PC-3 (cell line): ENCODE data around the gene ACOT11.

ENCODE experiments used
- CTCF ChIP-seq: fragments of 300-600 bp; sonication (generic); conservative IDR thresholded peaks from 2 replicates; pipeline ENCODE4 v1.5.1; 2017; ENCODE audit warnings: antibody characterized with exemption, low read depth, mild to moderate bottlenecking, low read length
- EZH2 ChIP-seq: fragments of 300-600 bp; sonication (generic); IDR thresholded peaks from one replicate; pipeline ENCODE4 v1.6.1; 2017; ENCODE audit warnings: antibody characterized with exemption, mild to moderate bottlenecking, low read length; ENCODE audit not compliant: unreplicated experiment

- no peak for TF ChIP-seq CTCF
- TF ChIP-seq EZH2: no peak
Measured at GRCh38 chr1:54506594-54506993, 41.4 kb upstream of the ACOT11 start.
